ENCODE measurements around the gene EBPL. TPM values are rescaled to one million over a fixed set of nuclear protein-coding genes. Genes with fewer than 3 reads are reported as not detected.

Gene EBPL
- total RNA-seq, 3 donors from 2014 or later (not counting 1 experiment from before 2014, with no cell fraction given): 7.1 to 11.3 (median 10.7) TPM

- H3K9me3 Mint-ChIP-seq: no peaks in the 10 kb centered on the region
- no peak for TF ChIP-seq CTCF (IDR thresholded peaks at IDR 0.05)
- H3K9me3 ChIP-seq (ENCODE audit: control insufficient read depth, insufficient read depth, low read length): no peaks in the 10 kb centered on the region
- H3K27me3 Mint-ChIP-seq (ENCODE audit: low read depth in 2 of 2): no peaks in the 10 kb centered on the region
- no peaks in the 10 kb centered on the region for H3K36me3 ChIP-seq (ENCODE audit: control insufficient read depth, insufficient read depth, low read length)
- 65% methylated on average over 7 of the region's 8 CpGs for WGBS (ENCODE audit: insufficient coverage)
- ATAC-seq (no peak), DNase-seq (no peak)
- H3K4me1 ChIP-seq (ENCODE audit: control insufficient read depth, insufficient read depth, low read length): peaks cover 12% of the 10 kb centered on the region
- H3K27me3 ChIP-seq (ENCODE audit: control insufficient read depth, insufficient read depth, low read length): no peaks in the 10 kb centered on the region
- H3K4me1 Mint-ChIP-seq: peaks cover 10 to 14% of the 10 kb centered on the region in 2 donors
- peak overlapping the region; percentile 35 for H3K4me3 Mint-ChIP-seq
- peak overlapping the region in 1 of 2 donors; percentile 82 for H3K27ac Mint-ChIP-seq
- H3K27ac ChIP-seq (ENCODE audit: low read length): no peak overlapping the region
- peak overlapping the region; percentile 62 for H3K4me3 ChIP-seq (ENCODE audit: low read length)
- intact Hi-C loops (cut with micrococcal nuclease): no loop called here
- no peaks in the 10 kb centered on the region for H3K36me3 Mint-ChIP-seq
Observed at GRCh38 chr13:49629196-49629938, 61.9 kb downstream of the EBPL start.

- WGBS (ENCODE audit: insufficient coverage): 28% methylated on average over 14 of the region's 17 CpGs
- Histone ChIP-seq H3K27ac (ENCODE audit: low read length) (peak within 1 kb of the TSS; percentile 31), H3K27me3 (ENCODE audit: control insufficient read depth, insufficient read depth, low read length) (no peaks in the 10 kb centered on the region), H3K9me3 (ENCODE audit: control insufficient read depth, insufficient read depth, low read length) (no peaks in the 10 kb centered on the region), H3K36me3 (ENCODE audit: control insufficient read depth, insufficient read depth, low read length) (no peaks in the 10 kb centered on the region), H3K4me1 (ENCODE audit: control insufficient read depth, insufficient read depth, low read length) (peaks cover 12% of the 10 kb centered on the region), H3K4me3 (ENCODE audit: low read length) (peak within 1 kb of the TSS; percentile 62)
- Mint-ChIP-seq H3K27me3 (ENCODE audit: low read depth in 2 of 2) (no peaks in the 10 kb centered on the region), H3K4me3 (peak within 1 kb of the TSS; percentile 78), H3K9me3 (no peaks in the 10 kb centered on the region), H3K36me3 (no peaks in the 10 kb centered on the region), H3K4me1 (peaks cover 10 to 14% of the 10 kb centered on the region in 2 donors), H3K27ac (peak within 1 kb of the TSS; percentile 41 to 82)
- no peak for TF ChIP-seq CTCF (IDR thresholded peaks at IDR 0.05)
- DNase-seq: peak; percentile 36 to 53
- intact Hi-C loops (cut with micrococcal nuclease): no loop called here
- peak; percentile 82 to 88 (median 85) for ATAC-seq
Observed at GRCh38 chr13:49627831-49628652, 63.2 kb downstream of the EBPL start, which contains the start of gene ARL11. TSS of gene ARL11 (plus strand) at chr13:49628507. CDS start at chr13:49630448, 1,941 bp downstream.

- WGBS (ENCODE audit: insufficient coverage): 84% methylated on average over 12 of the region's 12 CpGs
- no peaks in the 10 kb centered on the region for H3K36me3 ChIP-seq (ENCODE audit: control insufficient read depth, insufficient read depth, low read length)
- ATAC-seq: no peak
- Mint-ChIP-seq H3K4me3 (no peak overlapping the region), H3K27ac (no peak overlapping the region), H3K27me3 (ENCODE audit: low read depth in 2 of 2) (no peaks in the 10 kb centered on the region), H3K36me3 (no peaks in the 10 kb centered on the region), H3K4me1 (peaks cover 10 to 14% of the 10 kb centered on the region in 2 donors), H3K9me3 (no peaks in the 10 kb centered on the region)
- DNase-seq: no peak
- no peak overlapping the region for H3K27ac ChIP-seq (ENCODE audit: low read length)
- intact Hi-C loops (cut with micrococcal nuclease): no loop called here
- H3K27me3 ChIP-seq (ENCODE audit: control insufficient read depth, insufficient read depth, low read length): no peaks in the 10 kb centered on the region
- TF ChIP-seq CTCF (IDR thresholded peaks at IDR 0.05): no peak
- no peaks in the 10 kb centered on the region for H3K9me3 ChIP-seq (ENCODE audit: control insufficient read depth, insufficient read depth, low read length)
- peaks cover 12% of the 10 kb centered on the region for H3K4me1 ChIP-seq (ENCODE audit: control insufficient read depth, insufficient read depth, low read length)
- H3K4me3 ChIP-seq (ENCODE audit: low read length): no peak overlapping the region
Observed at GRCh38 chr13:49625392-49626079, 65.8 kb downstream of the EBPL start.

Measured in natural killer cell (primary cell).